ENCODE measurements around the gene CDH16.

CDH16 gene

GRCh38 chr16:66862023-66862520, 56.6 kb downstream of the CDH16 start:
- no peak for DNase-seq

GRCh38 chr16:66859397-66860068, 59.2 kb downstream of the CDH16 start:
- no peak for DNase-seq

- DNase-seq: no peak
Observed at GRCh38 chr16:66858740-66859396, 59.8 kb downstream of the CDH16 start.

Measured in NCI-H1694 (cell line).